Neuron (in vitro differentiated cells): ENCODE measurements around the gene HPS6.

Experiments
- H2AFZ ChIP-seq: one replicate; pipeline ENCODE4 v1.6.1; 2013; ENCODE audit warnings: low read depth, mild to moderate bottlenecking, inconsistent platforms, low read length, moderate library complexity
- H3K27me3 ChIP-seq: one replicate; pipeline ENCODE4 v1.6.1; 2013; ENCODE audit warnings: low read length; ENCODE audit not compliant: insufficient read depth
- H3K36me3 ChIP-seq: one replicate; pipeline ENCODE4 v1.6.1; 2013; ENCODE audit warnings: low read length; ENCODE audit not compliant: insufficient read depth
- H3K4me1 ChIP-seq: one replicate; pipeline ENCODE4 v1.6.1; 2013; ENCODE audit warnings: low read length; ENCODE audit not compliant: insufficient read depth
- H3K4me3 ChIP-seq: 2 replicates; pipeline ENCODE4 v1.5.1; 2013; ENCODE audit warnings: mild to moderate bottlenecking, low read length, moderate library complexity
- H3K9me3 ChIP-seq: one replicate; pipeline ENCODE4 v1.6.1; 2013; ENCODE audit warnings: low read length

The HPS6 gene

DNA sequence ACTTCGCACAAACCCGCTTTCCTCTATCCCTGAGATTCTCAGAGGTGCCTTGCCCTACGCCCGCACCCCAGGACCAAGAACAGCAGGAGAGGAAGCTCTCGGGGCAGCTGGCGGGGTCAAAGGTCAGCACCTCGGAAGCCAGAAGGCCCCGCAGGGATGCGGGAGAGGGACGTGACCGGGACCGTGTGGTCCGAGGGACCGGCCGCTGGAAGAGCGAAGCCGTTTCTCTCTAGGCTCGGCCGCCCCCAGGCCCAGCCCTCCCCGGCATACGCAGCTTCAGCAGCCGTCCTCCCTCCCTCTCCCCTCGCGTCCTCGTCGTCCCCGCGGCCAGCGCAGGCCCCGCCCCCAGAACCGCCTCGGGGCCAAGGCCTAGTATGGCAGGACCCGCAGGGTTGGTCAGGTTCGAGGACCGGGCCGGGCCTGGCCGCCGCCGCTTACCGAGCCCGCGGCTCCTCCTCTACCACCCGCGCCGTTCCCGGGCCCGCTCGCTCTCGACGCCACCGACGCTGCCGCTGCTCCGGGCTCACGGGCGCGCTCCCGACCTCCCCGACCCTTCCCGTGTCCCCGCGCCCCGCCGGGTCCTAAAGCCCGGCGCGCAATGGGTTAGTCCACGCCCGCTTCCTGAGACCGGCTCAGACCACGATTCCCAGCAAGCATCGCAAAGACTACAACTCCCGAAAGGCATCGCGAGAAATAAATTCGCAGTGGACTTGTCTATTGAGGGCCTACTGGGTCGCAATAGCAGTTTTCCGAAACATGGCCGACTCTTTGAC lies 9.3 kb upstream of the HPS6 start, which contains the start of gene ARMH3:
ARMH3 (minus strand) TSS at position 527 of the 773 bp plus-strand sequence. CDS start 16,059 bp downstream, outside the sequence.
- H2AFZ ChIP-seq, result peak within 1 kb of the TSS; percentile 96
- H3K27me3 ChIP-seq, result no peaks in the 10 kb centered on the region
- no peaks in the 10 kb centered on the region for H3K9me3 ChIP-seq
- peak within 1 kb of the TSS; percentile 70 for H3K4me3 ChIP-seq
- peaks cover 5% of the 10 kb centered on the region for H3K4me1 ChIP-seq
- H3K36me3 ChIP-seq, result no peaks in the 10 kb centered on the region

DNA sequence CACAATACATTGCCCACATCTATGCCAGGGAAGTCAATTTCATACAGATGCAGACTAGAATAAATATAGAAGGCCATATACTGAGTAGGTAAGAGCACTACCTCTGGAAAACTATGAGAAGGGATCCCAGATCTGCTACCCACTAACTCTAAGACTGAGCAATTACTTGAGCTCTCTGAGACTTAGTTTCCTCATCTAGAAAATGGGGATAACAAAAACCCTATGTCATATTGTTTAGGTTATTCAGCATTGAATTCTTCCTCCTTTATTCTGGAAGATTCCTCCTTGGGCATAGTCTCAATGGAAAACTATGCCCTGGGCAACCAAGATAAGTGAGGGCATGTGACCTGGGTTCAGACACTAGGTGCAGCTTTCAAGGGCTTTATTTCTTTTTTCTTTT lies 5.2 kb upstream of the HPS6 start:
- peaks cover 2% of the 10 kb centered on the region for H3K27me3 ChIP-seq
- no peak overlapping the region for H2AFZ ChIP-seq
- H3K4me3 ChIP-seq, result no peak overlapping the region
- peaks cover 5% of the 10 kb centered on the region for H3K4me1 ChIP-seq
- no peaks in the 10 kb centered on the region for H3K9me3 ChIP-seq
- no peaks in the 10 kb centered on the region for H3K36me3 ChIP-seq

GRCh38 chr10:102064503-102064867 lies 664 bp upstream of the HPS6 start:
- no peaks in the 10 kb centered on the region for H3K36me3 ChIP-seq
- H2AFZ ChIP-seq, result peak overlapping the region; percentile 95

GRCh38 chr10:102065561-102066398 lies 631 bp downstream of the HPS6 start:
- no peaks in the 10 kb centered on the region for H3K9me3 ChIP-seq
- peaks cover 2% of the 10 kb centered on the region for H3K27me3 ChIP-seq
- H3K4me3 ChIP-seq, result peak overlapping the region; percentile 75
- H2AFZ ChIP-seq, result peak overlapping the region; percentile 95
- peaks cover 9% of the 10 kb centered on the region for H3K4me1 ChIP-seq
- H3K36me3 ChIP-seq, result no peaks in the 10 kb centered on the region

More at GRCh38 chr10:102064503-102064867, 664 bp upstream of the HPS6 start:
- Histone ChIP-seq H3K27me3 (peaks cover 2% of the 10 kb centered on the region), H3K9me3 (no peaks in the 10 kb centered on the region), H3K4me1 (peaks cover 9% of the 10 kb centered on the region), H3K4me3 (peak overlapping the region; percentile 75)

DNA sequence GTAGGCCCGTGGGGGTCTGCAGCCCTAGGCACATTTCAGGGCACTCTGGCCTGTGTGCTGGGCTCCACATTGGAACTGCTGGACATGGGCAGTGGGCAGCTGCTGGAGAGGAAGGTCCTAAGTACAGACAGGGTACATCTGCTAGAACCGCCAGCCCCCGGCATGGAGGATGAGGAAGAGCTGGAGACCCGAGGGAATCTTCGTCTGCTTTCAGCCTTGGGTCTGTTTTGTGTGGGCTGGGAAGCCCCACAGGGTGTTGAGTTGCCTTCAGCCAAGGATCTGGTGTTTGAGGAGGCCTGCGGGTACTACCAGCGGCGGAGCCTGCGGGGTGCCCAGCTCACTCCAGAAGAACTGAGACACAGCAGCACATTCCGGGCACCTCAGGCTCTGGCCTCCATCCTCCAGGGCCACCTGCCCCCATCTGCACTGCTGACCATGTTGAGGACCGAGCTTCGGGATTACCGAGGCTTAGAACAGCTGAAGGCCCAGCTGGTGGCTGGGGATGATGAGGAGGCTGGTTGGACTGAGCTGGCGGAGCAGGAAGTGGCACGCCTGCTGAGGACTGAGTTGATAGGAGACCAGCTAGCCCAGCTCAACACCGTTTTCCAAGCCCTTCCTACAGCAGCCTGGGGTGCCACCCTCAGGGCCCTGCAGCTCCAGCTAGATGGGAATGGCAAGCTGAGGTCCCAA lies 1.4 kb downstream of the HPS6 start:
- H3K4me3 ChIP-seq, result peak overlapping the region; percentile 75
- peaks cover 2% of the 10 kb centered on the region for H3K27me3 ChIP-seq
- H3K36me3 ChIP-seq, result no peaks in the 10 kb centered on the region
- H2AFZ ChIP-seq, result no peak overlapping the region
- H3K9me3 ChIP-seq, result no peaks in the 10 kb centered on the region
- H3K4me1 ChIP-seq, result peaks cover 9% of the 10 kb centered on the region

GRCh38 chr10:102067091-102067916 lies 2.2 kb downstream of the HPS6 start:
- Histone ChIP-seq H3K4me3 (no peak overlapping the region), H3K9me3 (no peaks in the 10 kb centered on the region), H3K36me3 (no peaks in the 10 kb centered on the region), H2AFZ (no peak overlapping the region), H3K27me3 (peaks cover 2% of the 10 kb centered on the region), H3K4me1 (peaks cover 9% of the 10 kb centered on the region)

GRCh38 chr10:102068216-102068615 lies 3.1 kb downstream of the HPS6 start:
- Histone ChIP-seq H3K4me1 (peaks cover 9% of the 10 kb centered on the region), H3K36me3 (no peaks in the 10 kb centered on the region)

GRCh38 chr10:102069071-102069470 lies 3.9 kb downstream of the HPS6 start:
- peaks cover 9% of the 10 kb centered on the region for H3K4me1 ChIP-seq

More at GRCh38 chr10:102068216-102068615, 3.1 kb downstream of the HPS6 start:
- Histone ChIP-seq H2AFZ (no peak overlapping the region), H3K27me3 (no peaks in the 10 kb centered on the region), H3K9me3 (no peaks in the 10 kb centered on the region), H3K4me3 (no peak overlapping the region)

GRCh38 chr10:102072673-102073527 lies 7.8 kb downstream of the HPS6 start:
- no peak overlapping the region for H2AFZ ChIP-seq
- no peaks in the 10 kb centered on the region for H3K9me3 ChIP-seq
- H3K4me1 ChIP-seq, result no peaks in the 10 kb centered on the region
- no peak overlapping the region for H3K4me3 ChIP-seq
- H3K36me3 ChIP-seq, result no peaks in the 10 kb centered on the region
- no peaks in the 10 kb centered on the region for H3K27me3 ChIP-seq

More at GRCh38 chr10:102069071-102069470, 3.9 kb downstream of the HPS6 start:
- Histone ChIP-seq H3K27me3 (no peaks in the 10 kb centered on the region), H2AFZ (no peak overlapping the region), H3K36me3 (no peaks in the 10 kb centered on the region), H3K9me3 (no peaks in the 10 kb centered on the region), H3K4me3 (no peak overlapping the region)

DNA sequence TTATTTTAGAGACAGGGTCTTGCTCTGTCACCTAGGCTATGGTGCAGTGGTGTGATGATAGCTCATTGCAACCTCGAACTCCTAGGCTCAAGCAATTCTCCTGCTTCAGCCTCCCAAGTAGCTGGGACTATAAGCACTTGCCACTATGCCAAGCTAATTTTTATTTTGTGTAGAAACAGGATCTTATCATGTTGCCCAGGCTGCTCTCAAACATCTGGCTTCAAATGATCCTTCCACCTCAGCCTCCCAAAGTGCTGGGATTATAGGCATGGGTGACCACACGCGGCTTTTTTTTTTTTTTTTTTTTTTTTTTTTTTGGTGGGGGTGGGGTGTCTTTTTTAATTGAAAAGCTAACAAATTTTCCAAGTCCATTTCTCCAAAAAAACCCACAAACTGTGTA lies 18.4 kb downstream of the HPS6 start:
- Histone ChIP-seq H3K4me1 (no peaks in the 10 kb centered on the region), H3K4me3 (no peak overlapping the region), H3K27me3 (no peaks in the 10 kb centered on the region), H3K36me3 (no peaks in the 10 kb centered on the region), H2AFZ (no peak overlapping the region), H3K9me3 (peaks cover 2% of the 10 kb centered on the region)

DNA sequence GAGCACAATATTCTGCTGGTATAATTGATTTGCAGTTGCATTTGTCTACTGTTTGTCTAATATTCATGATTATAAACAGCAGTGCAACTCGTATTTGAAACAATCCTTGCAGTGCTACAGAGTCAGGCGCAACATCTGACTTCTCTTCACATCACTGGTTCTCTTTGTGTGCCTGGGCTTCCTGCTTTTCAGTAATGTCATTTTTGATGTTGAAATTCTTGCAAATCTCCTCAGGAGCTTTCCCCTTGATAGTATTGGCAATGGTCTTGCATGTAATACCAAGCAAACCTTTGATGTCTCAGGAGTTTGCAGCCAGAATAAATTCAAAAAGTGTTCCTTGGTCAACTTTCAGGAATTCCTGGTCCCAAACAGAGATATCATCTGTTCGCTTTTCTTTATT lies 20.2 kb downstream of the HPS6 start:
- Histone ChIP-seq H3K9me3 (peaks cover 2% of the 10 kb centered on the region), H3K36me3 (peaks cover 2% of the 10 kb centered on the region), H3K27me3 (no peaks in the 10 kb centered on the region), H3K4me3 (no peak overlapping the region), H3K4me1 (no peaks in the 10 kb centered on the region), H2AFZ (no peak overlapping the region)
